Inferior parietal cortex (tissue), 1 donor: ENCODE results near the gene ERICH2.

Experiments used
- DNase-seq: peaks from one replicate; pipeline ENCODE4 v3.0.0-alpha.2; 2016; ENCODE audit errors: extremely low spot score

The ERICH2 gene

GRCh38 chr2:170842785-170843184, 72.6 kb downstream of the ERICH2 start:
- no peak for DNase-seq

GRCh38 chr2:170843656-170844055, 73.5 kb downstream of the ERICH2 start:
- no peak for DNase-seq

- no peak for DNase-seq
Measured at GRCh38 chr2:170845343-170845742, 75.2 kb downstream of the ERICH2 start.

- no peak for DNase-seq
Measured at GRCh38 chr2:170846314-170846713, 76.1 kb downstream of the ERICH2 start.

- no peak for DNase-seq
Measured at GRCh38 chr2:170847716-170848115, 77.5 kb downstream of the ERICH2 start.
